Activated CD8-positive, alpha-beta memory T cell treated with anti-CD3 and anti-CD28 coated beads, Interleukin-2, amount 50 U/mL, for 4 hours (primary cell): Measurements from ENCODE around the gene NMRAL1.

Experiments
- DNase-seq: peaks from one replicate; pipeline ENCODE4 v3.0.0-alpha.2; 2020

Gene NMRAL1

DNA sequence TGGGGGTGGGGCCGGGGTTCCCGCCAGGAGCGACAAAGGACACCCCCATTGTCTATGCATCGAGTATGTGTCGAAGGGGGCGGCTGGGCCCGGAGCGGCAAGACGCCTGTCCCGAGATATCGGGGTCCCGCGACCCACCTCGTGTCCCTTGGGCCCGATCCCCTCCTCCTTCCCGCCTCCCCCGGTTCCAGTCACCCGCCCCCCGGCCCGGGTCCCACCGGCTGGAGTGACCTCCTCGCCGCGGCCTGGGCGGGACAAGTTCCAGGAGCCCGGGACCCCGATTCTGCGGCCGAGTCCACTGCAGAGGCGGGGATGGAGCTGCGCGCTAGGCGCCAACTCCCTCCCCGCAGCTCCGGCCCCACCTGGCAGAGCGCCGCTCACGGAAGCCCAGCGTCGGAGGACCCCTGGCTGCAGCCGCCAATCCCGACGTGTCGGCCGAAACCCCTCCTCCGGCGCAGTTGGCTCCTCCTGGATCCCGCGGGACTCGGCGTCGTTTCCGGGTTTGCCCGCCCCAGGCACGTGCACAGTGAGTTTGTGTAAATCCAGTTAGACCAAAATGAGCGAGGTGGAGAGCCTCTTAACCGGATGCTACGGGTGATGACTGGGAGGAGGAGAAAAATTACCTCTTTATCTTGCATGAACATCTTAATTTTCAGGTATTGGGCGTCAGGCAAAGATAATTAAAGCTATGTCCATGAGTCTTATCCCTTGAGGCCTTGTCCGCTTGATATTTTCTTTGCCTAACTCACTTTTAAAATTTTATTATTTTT is at the start of gene NMRAL1:
Gene NMRAL1 (minus strand): TSS at position 434 of the 770 bp plus-strand sequence. CDS start 493 bp downstream, outside the sequence.
- peak; percentile 81 for DNase-seq

DNA sequence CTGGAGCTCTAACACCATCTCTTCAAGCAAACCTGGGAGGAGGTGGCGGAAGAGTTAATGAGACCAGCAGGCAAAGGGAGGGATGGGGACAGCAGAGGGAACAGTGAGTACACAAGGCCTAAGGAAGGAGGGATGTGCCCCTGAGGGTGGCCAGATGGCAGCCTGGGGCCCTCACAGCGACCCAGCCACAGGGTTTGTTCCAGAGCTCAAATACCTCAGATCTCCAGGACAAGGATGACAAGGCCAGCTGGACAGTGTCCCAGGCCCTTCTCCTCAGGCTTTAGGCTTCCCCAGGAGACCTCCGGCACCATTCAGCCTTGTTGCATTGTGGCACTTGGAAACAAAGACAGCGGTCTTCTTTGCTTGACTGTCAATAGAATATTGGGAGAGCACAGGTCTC is 49.3 kb upstream of the NMRAL1 start:
- DNase-seq, result no peak

DNA sequence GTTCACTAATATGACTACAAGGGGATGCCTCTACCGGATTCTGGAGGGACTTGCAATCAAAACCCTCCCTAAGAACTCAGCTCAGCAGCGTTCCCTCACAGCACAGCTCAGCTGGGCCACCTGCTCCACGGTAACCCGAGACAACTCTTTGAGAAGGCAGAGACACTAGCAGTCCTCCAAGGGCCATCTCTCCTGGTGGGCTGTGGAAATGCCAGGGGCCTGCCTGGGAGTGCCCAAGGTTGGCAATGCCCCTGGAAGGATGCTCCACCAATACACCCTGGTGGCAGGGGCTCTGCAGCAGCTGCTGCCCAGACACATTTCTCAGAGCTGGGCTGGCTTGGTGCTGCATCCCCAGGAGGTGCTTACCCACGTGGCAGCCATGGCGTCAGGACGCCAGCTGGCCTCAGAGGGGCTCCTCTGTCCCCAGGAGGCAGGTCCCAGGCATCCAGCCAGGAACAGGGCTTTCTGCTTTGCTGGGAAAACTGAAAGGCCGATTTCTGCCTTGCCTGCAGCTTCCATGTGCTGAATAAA is 47.7 kb upstream of the NMRAL1 start:
- no peak for DNase-seq

DNA sequence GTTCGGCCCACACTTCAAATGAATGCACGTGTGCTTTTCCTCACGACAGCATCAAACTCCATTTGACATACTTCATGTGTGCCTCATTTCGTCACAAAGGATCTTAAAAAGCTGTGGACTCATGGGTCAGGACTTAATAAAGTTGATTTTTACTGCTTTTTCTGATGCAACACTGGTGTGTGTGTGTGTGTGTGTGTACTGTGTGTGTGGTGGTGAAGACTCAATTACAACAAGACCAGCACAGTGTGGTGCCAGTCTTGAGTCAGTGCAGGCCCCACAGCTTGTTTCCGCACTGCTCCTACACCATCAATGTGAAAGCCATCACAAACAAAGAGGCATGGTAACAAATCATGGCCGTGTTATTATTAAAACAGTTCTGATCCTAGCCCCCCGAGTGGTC is 46.5 kb upstream of the NMRAL1 start:
- DNase-seq, result no peak

DNA sequence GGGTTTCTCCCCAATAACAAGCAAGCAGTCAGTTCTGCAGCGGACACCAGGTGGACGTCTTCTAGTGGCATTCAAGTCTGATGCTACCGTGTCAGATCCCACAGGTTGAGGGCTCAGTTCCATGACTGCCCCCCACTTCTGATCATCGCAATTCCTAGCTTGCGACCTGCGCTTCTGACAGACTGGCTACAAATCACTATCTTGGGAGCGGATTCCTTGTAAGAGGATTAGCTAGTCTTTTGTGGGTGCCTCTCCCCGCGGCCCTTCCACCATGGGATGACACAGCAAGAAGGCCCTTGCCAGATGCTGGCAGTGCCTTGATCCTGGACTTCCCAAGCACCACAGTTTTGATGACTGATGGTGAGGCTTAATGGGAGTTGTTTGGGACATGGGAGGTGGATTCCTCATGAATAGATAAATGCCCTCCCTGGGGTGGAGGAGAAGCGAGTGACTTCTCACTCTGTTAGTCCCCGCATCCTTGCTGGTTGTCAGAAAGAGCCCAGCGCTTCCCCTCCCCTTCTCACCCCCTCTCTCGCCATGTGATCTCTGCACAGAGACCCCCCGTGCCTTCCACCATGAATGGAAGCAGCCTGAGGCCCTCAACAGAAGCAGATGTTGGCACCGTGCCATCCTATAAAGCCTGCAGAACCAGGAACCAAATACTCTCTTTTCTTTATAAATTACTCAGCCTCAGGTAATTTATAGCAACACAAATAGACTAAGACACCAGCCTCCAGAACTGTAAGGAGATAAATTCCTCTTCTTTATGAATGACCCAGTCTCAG is 45.0 kb upstream of the NMRAL1 start:
- no peak for DNase-seq

DNA sequence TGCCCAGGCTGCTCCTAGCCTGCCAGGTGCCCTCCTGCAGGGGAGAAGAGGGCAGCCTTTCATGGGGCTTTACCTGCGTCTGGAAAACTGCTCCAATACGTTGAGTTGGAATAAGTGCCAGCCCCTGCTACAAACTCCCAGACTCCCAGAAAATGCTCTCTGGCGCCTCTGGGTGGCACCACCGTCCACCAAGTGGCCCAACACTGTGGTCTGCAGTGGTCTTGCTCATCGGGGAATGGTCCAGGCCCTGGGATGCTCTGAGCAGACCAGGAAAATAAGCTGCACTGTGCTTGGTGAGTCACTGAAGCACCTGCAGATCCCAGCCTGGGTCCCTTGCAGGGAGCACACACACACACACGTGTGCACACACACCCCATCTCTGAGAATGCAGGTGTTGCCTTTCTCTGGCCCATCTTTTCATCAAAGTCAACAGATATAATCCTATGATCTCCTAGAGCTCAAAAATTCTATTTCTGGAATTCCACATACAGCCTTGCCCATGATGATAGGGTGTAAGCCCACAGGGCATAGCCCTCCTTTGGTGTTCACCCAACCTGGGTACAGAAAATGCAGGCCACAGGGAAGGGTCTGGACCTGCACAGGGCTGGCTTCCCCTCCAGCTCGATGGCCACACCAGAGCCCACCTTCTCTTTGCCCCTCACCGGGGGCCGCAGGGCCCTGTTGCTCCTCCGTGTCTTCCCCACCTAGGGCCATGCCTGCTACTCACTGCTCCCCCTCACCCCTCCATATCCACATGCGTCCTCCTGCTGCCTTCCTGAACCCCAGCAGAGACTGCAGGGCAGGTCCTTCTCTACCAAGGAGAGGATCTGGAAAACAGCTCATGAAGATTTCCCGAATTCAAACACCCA is 43.6 kb upstream of the NMRAL1 start:
- DNase-seq, result no peak

DNA sequence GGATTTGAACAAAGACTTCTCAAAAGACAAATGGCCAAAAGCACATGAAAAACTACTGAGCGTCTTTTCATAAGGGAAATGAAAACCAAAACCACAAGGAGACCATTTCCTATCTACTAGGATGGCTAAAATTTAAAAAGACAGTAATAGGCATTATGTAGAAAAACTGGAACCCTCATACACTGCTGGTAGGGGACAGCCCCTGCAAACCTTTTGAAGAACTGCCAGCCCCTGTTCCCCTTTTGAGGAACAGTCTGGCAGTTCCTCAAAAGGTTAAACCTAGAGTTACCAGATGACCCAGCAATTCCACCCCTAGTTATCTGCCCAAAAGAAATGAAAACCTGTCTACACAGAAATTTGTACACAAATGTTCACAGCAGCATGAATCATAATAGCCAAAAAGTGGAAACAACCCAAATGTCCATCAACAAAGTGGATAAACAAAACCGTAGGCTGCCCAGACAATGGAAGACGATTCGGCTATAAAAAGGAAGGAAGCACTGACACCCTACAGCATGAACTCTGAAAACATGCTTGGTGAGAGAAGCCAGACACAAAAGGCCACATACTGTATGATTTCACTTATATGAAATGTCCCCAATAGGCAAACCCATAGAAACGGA is 41.3 kb upstream of the NMRAL1 start:
- no peak for DNase-seq

DNA sequence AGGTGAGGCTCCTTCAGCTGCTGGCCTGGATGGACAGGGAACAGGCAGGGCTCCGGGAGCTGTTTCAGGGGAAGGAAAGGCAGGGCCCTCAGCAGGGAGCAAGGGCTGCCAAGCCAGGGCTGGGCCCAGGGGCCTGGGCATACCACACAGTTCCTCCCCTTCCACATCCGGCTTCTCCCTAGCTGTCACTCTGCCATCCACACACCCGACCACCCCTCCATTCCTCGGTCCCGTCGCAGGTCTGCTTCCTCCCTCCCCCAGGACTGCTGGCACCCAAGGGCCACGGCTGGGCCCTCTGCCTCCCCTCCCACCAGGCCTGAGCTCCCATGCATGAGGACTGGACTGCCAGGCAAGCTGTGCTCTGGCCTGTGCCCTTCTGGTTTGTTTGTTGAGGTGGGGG is 40.2 kb upstream of the NMRAL1 start:
- no peak for DNase-seq

DNA sequence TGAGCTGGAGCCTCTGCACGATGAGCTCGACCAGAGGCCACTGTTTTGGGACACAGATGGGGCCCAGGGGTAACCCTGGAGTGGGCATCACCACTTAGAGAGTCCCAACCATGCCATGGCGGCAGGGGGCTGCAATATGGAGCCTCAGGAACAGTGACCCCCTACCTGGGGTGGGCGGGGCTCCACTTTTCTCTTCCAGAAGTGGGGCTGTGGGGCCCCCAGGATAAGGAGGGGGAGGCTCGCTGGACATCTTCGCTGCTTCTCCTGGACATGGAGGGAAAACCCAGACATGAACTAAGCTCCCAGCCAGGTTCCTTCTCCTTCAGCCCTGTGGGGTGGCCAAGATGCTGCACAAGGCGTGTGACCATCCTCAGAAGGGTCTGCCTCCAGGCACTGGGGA is 39.5 kb upstream of the NMRAL1 start:
- DNase-seq, result no peak

DNA sequence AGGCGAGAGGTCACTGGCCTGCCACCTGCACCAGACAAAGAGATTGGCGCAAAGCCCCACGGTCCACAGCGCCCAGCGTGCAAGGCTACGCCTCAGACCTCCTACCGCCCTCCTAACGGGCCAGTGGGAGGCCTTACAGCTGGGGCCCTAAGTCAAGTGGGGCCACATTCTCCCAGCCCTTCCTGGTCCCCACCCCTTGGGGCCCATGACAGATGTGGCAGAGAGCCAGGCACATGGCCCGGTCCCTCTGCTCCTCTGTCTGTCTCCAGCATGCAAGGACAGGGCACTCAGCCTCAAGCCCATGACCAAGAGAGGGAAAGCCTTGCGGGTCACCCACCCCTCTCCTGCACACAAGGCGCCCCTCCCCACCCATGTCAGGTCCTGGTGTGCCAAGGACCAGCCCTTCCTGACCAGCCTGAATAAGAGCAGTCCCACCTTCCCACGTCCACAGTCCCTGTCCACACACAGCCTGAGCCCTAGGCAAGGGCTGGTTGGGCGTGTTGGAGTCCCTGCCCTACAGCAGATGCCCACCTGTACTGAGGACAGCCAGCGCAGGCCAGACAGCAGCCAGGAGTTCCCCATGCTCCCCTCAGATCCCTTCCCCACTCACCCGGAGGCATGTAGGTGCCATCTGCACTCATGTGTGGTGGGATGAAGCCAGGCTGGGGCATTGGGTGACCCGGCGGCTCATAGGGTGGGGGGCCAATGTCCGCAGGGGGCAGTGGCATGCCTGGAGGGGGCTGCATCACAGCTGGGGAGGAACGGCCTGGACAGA is 38.8 kb upstream of the NMRAL1 start:
- no peak for DNase-seq

DNA sequence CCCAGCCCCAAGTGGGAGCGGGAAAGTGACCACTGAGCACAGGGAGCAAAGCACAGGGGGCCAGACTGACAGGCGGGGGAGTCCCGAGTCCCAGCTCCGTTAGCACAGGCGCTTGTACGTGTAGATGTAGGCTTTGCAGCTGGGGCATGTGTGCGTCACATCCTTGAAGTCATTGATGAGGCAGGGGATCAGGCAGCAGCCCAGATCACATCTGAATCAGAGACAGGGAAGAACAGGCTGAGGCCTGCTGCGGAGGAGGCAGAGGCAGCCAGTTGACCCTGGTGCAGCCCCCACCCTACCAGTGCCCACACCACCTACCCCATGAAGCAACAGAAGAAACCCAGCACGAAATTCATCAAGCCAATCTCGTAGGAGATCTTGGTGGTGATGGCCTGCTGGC is 38.0 kb upstream of the NMRAL1 start:
- no peak for DNase-seq

DNA sequence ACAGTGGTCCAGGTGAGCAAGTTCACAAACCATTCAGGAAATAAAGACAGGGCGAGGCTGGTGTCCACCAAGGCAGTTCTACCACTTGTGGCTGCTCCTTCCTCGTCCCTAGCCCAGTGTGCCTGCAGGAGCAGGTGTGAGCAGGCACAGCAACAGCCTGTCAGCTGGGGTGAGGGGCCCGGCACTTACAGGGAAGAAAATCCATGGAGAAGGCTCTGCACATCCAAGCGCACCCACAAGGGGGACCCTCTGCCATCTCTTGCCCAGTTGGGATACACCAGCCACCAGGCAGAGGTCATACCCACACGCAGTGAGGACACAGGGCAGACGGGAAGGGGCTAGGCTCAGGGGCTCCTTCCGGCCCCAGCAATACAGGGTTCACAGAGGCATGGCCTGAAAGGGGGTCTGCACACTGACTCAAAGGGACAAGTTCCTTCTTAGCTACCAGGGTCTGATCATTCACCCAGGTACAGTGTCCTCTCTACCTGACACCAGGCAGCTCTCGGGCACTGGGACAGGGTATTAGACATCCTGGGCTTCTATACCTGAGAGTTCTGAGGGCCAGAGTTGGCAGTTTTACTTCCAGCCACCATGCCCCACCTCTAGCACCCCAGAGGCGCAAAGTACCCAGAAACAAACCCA is 37.1 kb upstream of the NMRAL1 start:
- no peak for DNase-seq

DNA sequence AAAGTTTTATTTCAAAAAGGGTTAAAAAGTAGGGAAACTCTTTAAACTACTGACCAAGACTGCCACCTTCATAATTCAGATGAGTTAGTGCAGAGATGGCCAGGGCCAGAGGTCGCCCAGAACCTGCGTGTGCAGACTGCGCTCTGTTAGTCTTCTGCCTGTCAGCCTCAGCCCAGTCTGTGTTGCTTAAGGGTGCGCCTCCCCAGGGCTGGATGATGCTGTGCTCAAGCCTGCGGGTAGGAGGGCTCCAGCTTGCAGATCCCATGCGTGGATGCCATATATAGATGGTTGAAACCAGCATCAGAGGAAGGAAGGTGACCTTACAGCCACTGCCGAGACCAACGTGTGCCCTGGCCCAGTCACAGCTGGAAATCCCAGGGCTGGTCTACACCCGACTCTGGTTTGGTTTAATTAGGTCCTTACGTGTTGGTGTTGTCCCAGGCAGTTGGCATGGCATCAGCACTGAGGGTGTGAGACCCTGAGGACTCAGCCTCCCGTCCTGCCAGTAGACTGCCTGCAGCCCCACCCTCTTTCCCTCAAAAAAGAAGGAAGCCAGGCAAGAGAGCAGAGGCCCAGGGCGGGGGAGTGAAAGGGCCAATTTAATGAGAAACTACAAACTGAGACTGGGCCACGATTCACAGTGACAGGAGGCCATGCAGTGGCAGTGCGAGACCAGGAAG is 36.5 kb upstream of the NMRAL1 start:
- DNase-seq, result no peak

DNA sequence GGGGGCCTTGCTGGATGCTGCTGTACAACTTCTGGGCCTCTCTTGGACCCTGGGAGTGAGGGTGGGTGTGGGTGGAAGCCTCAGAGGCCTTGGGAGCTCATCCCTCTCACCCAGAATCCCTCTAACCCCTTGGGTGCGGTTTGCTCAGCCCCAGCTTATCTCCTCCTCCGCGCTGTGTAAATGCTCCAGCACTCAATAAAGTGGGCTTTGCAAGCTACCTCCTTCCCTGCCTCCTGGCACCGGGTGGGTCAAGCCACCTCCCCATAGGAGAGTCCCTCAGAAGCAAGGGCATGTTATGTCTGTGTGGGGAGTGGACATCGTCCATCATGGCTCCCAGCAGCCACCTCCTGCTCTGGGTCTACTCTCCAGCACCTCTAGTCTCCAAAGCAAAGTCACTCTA is 35.7 kb upstream of the NMRAL1 start:
- no peak for DNase-seq

DNA sequence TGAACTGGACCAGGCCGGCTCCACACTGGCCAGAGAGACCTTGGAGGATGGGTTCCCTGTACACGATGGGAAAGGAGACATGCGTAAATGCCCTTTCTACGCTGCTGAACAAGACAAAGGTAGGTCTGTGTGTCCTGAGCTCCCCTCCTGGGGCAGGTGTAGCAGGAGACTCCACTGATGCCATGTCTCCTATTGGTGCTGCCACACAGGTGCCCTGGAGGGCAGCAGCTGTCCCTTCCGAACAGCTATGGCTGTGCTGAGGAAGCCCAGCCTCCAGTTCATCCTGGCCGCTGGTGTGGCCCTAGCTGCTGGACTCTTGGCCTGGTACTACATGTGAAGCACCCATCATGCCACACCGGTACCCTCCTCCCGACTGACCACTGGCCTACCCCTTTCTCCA is 35.0 kb upstream of the NMRAL1 start:
- no peak for DNase-seq

DNA sequence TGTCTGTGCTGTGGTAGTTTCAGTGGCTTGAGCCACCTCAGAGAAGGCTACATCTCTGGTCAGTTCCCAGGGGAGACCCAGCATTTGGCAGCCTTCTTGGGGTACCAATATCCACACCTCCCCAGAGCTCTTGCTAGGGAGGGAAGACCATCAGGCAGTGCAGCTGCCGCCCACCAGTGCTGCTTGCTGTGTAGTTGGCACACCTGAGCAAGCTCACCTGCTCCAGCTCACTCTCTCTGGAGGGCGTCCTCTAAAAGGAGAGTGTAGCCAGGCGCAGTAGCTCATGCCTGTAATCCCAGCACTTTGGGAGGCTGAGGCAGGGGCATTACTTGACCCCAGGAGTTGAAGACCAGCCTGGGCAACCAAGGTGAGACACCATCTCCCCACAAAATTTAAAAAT is 34.4 kb upstream of the NMRAL1 start:
- no peak for DNase-seq

DNA sequence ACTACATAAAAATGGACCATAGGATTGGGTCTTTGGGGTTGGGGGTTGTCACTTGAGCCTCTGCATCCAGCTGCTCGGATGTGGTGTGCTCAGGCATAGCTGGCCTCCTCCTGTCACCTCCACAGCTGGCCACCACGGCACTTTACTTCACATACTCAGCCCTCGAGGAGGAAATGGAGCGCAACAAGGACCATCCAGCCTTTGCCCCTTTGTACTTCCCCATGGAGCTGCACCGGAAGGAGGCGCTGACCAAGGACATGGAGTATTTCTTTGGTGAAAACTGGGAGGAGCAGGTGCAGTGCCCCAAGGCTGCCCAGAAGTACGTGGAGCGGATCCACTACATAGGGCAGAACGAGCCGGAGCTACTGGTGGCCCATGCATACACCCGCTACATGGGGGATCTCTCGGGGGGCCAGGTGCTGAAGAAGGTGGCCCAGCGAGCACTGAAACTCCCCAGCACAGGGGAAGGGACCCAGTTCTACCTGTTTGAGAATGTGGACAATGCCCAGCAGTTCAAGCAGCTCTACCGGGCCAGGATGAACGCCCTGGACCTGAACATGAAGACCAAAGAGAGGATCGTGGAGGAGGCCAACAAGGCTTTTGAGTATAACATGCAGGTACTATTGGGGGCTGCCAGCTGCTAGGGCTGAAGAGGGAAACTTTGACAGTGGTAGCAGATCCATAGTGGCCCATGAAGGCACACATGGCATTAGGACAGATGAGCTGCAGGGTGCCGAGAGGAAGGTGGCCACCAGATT is 33.3 kb upstream of the NMRAL1 start:
- DNase-seq, result no peak

DNA sequence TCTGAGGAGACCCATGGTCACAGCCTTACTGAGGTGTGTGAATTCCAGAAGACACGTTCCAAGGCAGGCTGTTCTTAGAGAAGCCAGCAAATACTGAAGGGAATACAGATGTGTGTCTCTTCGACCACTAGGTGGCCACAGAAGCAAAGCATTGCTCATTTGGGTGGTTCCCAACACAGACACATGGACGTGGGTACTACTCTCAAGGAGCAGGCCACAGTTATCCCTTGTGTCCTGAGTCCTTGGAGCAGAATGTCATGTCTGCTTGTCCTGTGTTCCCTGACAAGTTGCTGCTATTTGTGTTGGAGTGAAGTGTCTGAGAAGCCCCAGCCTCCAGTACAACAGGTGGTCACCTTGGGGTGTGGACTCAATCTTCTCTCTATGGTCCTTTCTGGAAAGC is 32.0 kb upstream of the NMRAL1 start:
- DNase-seq, result peak; percentile 50

DNA sequence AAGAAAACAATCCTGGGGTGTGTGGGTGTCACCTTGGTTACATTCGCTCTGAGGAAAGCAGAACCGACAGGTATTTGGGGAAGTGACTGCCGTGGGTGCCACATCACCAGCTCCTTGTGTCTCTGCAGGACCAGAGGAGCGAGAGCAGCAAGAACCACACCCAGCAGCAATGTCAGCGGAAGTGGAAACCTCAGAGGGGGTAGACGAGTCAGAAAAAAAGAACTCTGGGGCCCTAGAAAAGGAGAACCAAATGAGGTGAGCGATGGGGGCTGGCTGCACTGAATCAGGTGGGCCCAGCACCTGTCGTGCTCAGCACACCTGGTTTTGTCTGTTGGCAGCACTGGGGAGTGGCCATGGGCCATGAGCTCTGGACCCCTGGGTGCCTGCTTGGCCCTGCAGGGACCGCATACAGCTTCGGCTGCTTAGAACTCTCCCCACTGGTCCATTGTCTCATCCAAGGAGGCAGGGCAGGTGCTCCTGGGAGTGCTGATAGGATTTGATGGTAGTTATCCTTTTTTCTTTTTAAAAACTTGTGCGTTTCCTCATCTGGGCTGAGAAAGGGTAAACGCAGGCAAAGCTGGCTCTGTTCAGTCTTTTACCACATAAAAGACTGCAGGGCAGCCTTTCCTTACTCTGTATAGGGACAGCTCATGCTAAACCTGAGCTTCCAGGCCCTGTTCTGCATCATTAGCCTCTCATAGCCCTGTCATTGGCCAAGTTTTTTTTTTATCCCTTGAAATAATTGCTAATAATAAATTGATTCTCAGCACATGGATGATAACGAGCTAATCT is 31.1 kb upstream of the NMRAL1 start:
- DNase-seq, result peak; percentile 72
